Measurements from ENCODE around the gene SLCO3A1.

The SLCO3A1 gene

GRCh38 chr15:92195241-92195640 is 341.7 kb downstream of the SLCO3A1 start:
- TF ChIP-seq EZH2 (IDR thresholded peaks at IDR 0.05; ENCODE audit: borderline replicate concordance, low read depth, low read length, severe bottlenecking) (no peak), CTCF (IDR thresholded peaks at IDR 0.05; ENCODE audit: borderline replicate concordance, extremely low read depth, low read length, poor library complexity, severe bottlenecking) (no peak)

GRCh38 chr15:92196342-92196741 is 342.8 kb downstream of the SLCO3A1 start:
- Histone ChIP-seq H3K9me3 (ENCODE audit: insufficient read depth, low read length, severe bottlenecking) (no peaks in the 10 kb centered on the region), H3K27me3 (ENCODE audit: insufficient read depth, low read length, poor library complexity) (peaks cover 6% of the 10 kb centered on the region), H3K9ac (ENCODE audit: low read depth, low read length) (no peak overlapping the region), H3K27ac (ENCODE audit: low read length) (no peak overlapping the region), H4K20me1 (ENCODE audit: insufficient read depth, low read length) (no peaks in the 10 kb centered on the region), H3K4me3 (ENCODE audit: low read depth in 1 of 2, low read length in 2 of 2) (no peak overlapping the region), H2AFZ (ENCODE audit: low read depth, low read length) (no peak overlapping the region), H3K4me1 (ENCODE audit: insufficient read depth, low read length) (no peaks in the 10 kb centered on the region), H3K36me3 (ENCODE audit: insufficient read depth, low read length) (no peaks in the 10 kb centered on the region), H3K79me2 (ENCODE audit: insufficient read depth, low read length) (no peaks in the 10 kb centered on the region), H3K4me2 (ENCODE audit: insufficient read depth, low read length) (no peak overlapping the region)
- DNase-seq (no peak), ATAC-seq (ENCODE audit: insufficient read depth, low read depth) (no peak)
- no peak for TF ChIP-seq CTCF (IDR thresholded peaks at IDR 0.05; ENCODE audit: borderline replicate concordance, extremely low read depth, low read length, poor library complexity, severe bottlenecking)
- TF ChIP-seq EZH2 (IDR thresholded peaks at IDR 0.05; ENCODE audit: borderline replicate concordance, low read depth, low read length, severe bottlenecking), result no peak

More at GRCh38 chr15:92195241-92195640, 341.7 kb downstream of the SLCO3A1 start:
- no peak for ATAC-seq (ENCODE audit: insufficient read depth, low read depth)
- Histone ChIP-seq H4K20me1 (ENCODE audit: insufficient read depth, low read length) (no peaks in the 10 kb centered on the region), H3K27me3 (ENCODE audit: insufficient read depth, low read length, poor library complexity) (peaks cover 8% of the 10 kb centered on the region), H2AFZ (ENCODE audit: low read depth, low read length) (no peak overlapping the region), H3K4me2 (ENCODE audit: insufficient read depth, low read length) (no peak overlapping the region), H3K4me1 (ENCODE audit: insufficient read depth, low read length) (no peaks in the 10 kb centered on the region), H3K79me2 (ENCODE audit: insufficient read depth, low read length) (no peaks in the 10 kb centered on the region), H3K27ac (ENCODE audit: low read length) (no peak overlapping the region), H3K36me3 (ENCODE audit: insufficient read depth, low read length) (no peaks in the 10 kb centered on the region), H3K4me3 (ENCODE audit: low read depth in 1 of 2, low read length in 2 of 2) (no peak overlapping the region), H3K9ac (ENCODE audit: low read depth, low read length) (no peak overlapping the region), H3K9me3 (ENCODE audit: insufficient read depth, low read length, severe bottlenecking) (no peaks in the 10 kb centered on the region)
- no peak for DNase-seq

- Histone ChIP-seq H3K4me3 (ENCODE audit: low read depth in 1 of 2, low read length in 2 of 2) (no peak overlapping the region), H3K9me3 (ENCODE audit: insufficient read depth, low read length, severe bottlenecking) (no peaks in the 10 kb centered on the region), H3K27ac (ENCODE audit: low read length) (no peak overlapping the region), H2AFZ (ENCODE audit: low read depth, low read length) (no peak overlapping the region), H3K4me2 (ENCODE audit: insufficient read depth, low read length) (no peak overlapping the region), H3K9ac (ENCODE audit: low read depth, low read length) (no peak overlapping the region), H3K79me2 (ENCODE audit: insufficient read depth, low read length) (no peaks in the 10 kb centered on the region), H3K27me3 (ENCODE audit: insufficient read depth, low read length, poor library complexity) (peaks cover under 1% of the 10 kb centered on the region), H4K20me1 (ENCODE audit: insufficient read depth, low read length) (no peaks in the 10 kb centered on the region), H3K4me1 (ENCODE audit: insufficient read depth, low read length) (no peaks in the 10 kb centered on the region), H3K36me3 (ENCODE audit: insufficient read depth, low read length) (no peaks in the 10 kb centered on the region)
- DNase-seq (no peak), ATAC-seq (ENCODE audit: insufficient read depth, low read depth) (no peak)
- TF ChIP-seq CTCF (IDR thresholded peaks at IDR 0.05; ENCODE audit: borderline replicate concordance, extremely low read depth, low read length, poor library complexity, severe bottlenecking) (no peak), EZH2 (IDR thresholded peaks at IDR 0.05; ENCODE audit: borderline replicate concordance, low read depth, low read length, severe bottlenecking) (no peak)
Observed at GRCh38 chr15:92197746-92198145, 344.2 kb downstream of the SLCO3A1 start.

GRCh38 chr15:92200891-92201290 is 347.4 kb downstream of the SLCO3A1 start:
- H3K27me3 ChIP-seq (ENCODE audit: insufficient read depth, low read length, poor library complexity), result no peaks in the 10 kb centered on the region
- H3K4me1 ChIP-seq (ENCODE audit: insufficient read depth, low read length), result no peaks in the 10 kb centered on the region
- H2AFZ ChIP-seq (ENCODE audit: low read depth, low read length), result no peak overlapping the region
- ATAC-seq (ENCODE audit: insufficient read depth, low read depth), result no peak
- H3K36me3 ChIP-seq (ENCODE audit: insufficient read depth, low read length), result no peaks in the 10 kb centered on the region
- no peak overlapping the region for H3K4me3 ChIP-seq (ENCODE audit: low read depth in 1 of 2, low read length in 2 of 2)
- no peak overlapping the region for H3K9ac ChIP-seq (ENCODE audit: low read depth, low read length)
- H3K27ac ChIP-seq (ENCODE audit: low read length), result no peak overlapping the region
- no peak for DNase-seq
- H3K9me3 ChIP-seq (ENCODE audit: insufficient read depth, low read length, severe bottlenecking), result no peaks in the 10 kb centered on the region
- no peaks in the 10 kb centered on the region for H4K20me1 ChIP-seq (ENCODE audit: insufficient read depth, low read length)
- H3K79me2 ChIP-seq (ENCODE audit: insufficient read depth, low read length), result no peaks in the 10 kb centered on the region
- no peak overlapping the region for H3K4me2 ChIP-seq (ENCODE audit: insufficient read depth, low read length)
- TF ChIP-seq EZH2 (IDR thresholded peaks at IDR 0.05; ENCODE audit: borderline replicate concordance, low read depth, low read length, severe bottlenecking), result no peak
- TF ChIP-seq CTCF (IDR thresholded peaks at IDR 0.05; ENCODE audit: borderline replicate concordance, extremely low read depth, low read length, poor library complexity, severe bottlenecking), result no peak
